H1 (cell line): Measurements from ENCODE around the gene ZNF521. TPM values are rescaled to one million over a fixed set of nuclear protein-coding genes. Genes with fewer than 3 reads are reported as not detected.

ENCODE experiments used
- ATF2 ChIP-seq: IDR thresholded peaks from 2 replicates; pipeline ENCODE4 v1.6.1; 2012; ENCODE audit warnings: low read length, inconsistent platforms
- CBX8 ChIP-seq: fragments of 300-800, 300-1000 bp; sonication (generic); IDR thresholded peaks from 2 replicates; pipeline ENCODE4 v1.7.1; 2016; ENCODE audit warnings: low read depth, low read length, borderline replicate concordance
- KDM4A ChIP-seq: IDR thresholded peaks from one replicate; pipeline ENCODE4 v1.7.1; 2012; ENCODE audit warnings: low read depth, mild to moderate bottlenecking, moderate library complexity, low read length, inconsistent platforms; ENCODE audit not compliant: severe bottlenecking
- PHF8 ChIP-seq: fragments of 200-600 bp; sonication (generic); conservative IDR thresholded peaks from 2 replicates; pipeline ENCODE4 v1.7.1; 2012; ENCODE audit warnings: low read depth, mild to moderate bottlenecking, inconsistent platforms, low read length, moderate library complexity
- RAD21 ChIP-seq, 2 experiments: IDR thresholded peaks in 1 of 2; conservative IDR thresholded peaks in 1 of 2; 2 replicates each; pipeline ENCODE4 v1.6.1; 2011; ENCODE audit warnings: low read depth in 2 of 2, low read length in 2 of 2, improper control_type of control experiment in 1 of 2, inconsistent platforms in 1 of 2, mild to moderate bottlenecking in 1 of 2, moderate library complexity in 1 of 2
- RNF2 ChIP-seq: fragments of 200-900, 300-1000 bp; sonication (generic); IDR thresholded peaks from 2 replicates; pipeline ENCODE4 v1.7.1; 2016; ENCODE audit warnings: borderline replicate concordance, low read depth, mild to moderate bottlenecking, antibody characterized with exemption, low read length; ENCODE audit not compliant: poor library complexity, severe bottlenecking; ENCODE audit errors: missing control alignments
- SIN3A ChIP-seq, 2 experiments: IDR thresholded peaks in 1 of 2; conservative IDR thresholded peaks in 1 of 2; 2 replicates each; pipeline ENCODE4 v1.6.1; 2011 to 2012; ENCODE audit warnings: low read length in 2 of 2, improper control_type of control experiment in 1 of 2, low read depth in 1 of 2, mild to moderate bottlenecking in 1 of 2
- polyA plus RNA-seq, 7 experiments: library from polyadenylated mRNA; depleted of rRNA in 3 of 7; stranded (reverse) in 5 of 7; unstranded in 2 of 7; fragments of >200 nt in 5 of 7; fragments of 200-250 nt in 2 of 7; gene quantifications; 1 replicate in 5 of 7; 2 replicates in 1 of 7; 4 replicates in 1 of 7; pipeline versions ENCODE4 v1.2.1 to v1.2.3, GENCODE V29; 2011 to 2013; ENCODE audit warnings: missing spikeins in 2 of 7, mixed read lengths in 2 of 7
- total RNA-seq: library from RNA; stranded (reverse); fragmentation: NEBNext Ultra II Directional; extraction: Animal tissue kit (Norgen Biotek cat#: 25700); gene quantifications from 2 replicates; pipeline ENCODE4 v1.2.1, GENCODE V29; 2021

ZNF521 gene
- total and polyA plus RNA-seq, 2 of the 8 experiments (the other 6 are each of a cell fraction or from before 2014, with no cell fraction given) = 9.5 to 15.8 TPM

- no peak for TF ChIP-seq KDM4A
- TF ChIP-seq PHF8 = no peak
- no peak for TF ChIP-seq RAD21 (IDR thresholded peaks at IDR 0.05 in 1 of 2, conservative IDR thresholded peaks at IDR 0.05 in 1 of 2; ENCODE audit: low read depth in 2 of 2, low read length in 2 of 2)
- no peak for TF ChIP-seq RNF2
- TF ChIP-seq ATF2 = no peak
- no peak for TF ChIP-seq CBX8
- no peak for TF ChIP-seq SIN3A (conservative IDR thresholded peaks at IDR 0.05 in 1 of 2, IDR thresholded peaks at IDR 0.05 in 1 of 2; ENCODE audit: low read depth in 1 of 2, low read length in 2 of 2)
Observed at GRCh38 chr18:25164848-25165811, 186.8 kb downstream of the ZNF521 start (continued).
